Esophagus muscularis mucosa (tissue), 3 donors: ENCODE data around the gene UBL3.

Experiments used
- CTCF ChIP-seq, 3 experiments: fragments of 200-600 bp in 2 of 3; fragments of 450-650 bp in 1 of 3; sonication (generic) in 2 of 3; IDR thresholded peaks; one replicate each; pipeline ENCODE4 v1.5.1; 2017 to 2019; ENCODE audit warnings: antibody characterized with exemption in 3 of 3, mild to moderate bottlenecking in 2 of 3, moderate library complexity in 1 of 3
- POLR2A ChIP-seq: fragments of 450-650 bp; IDR thresholded peaks from one replicate; pipeline ENCODE4 v1.6.1; 2017; ENCODE audit warnings: antibody characterized with exemption, moderate library complexity, mild to moderate bottlenecking, low read depth

DNA sequence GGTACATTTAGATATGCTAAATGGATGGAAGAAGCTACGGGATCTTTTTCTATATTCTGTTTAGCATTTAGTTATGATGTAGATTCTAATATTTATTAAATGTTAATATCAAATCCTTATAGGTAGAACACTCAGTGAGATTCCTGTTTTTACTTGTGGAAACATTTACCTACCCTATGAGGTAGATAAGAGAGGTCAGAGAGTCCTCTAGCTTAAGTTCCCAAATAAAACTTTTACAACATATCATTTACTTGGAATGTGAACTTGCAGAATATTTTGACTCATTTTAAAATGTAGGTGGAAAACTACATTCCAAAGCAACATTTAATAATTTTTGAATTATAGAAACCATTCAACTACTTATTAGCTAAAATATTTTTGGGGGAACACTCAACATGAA, 63.7 kb downstream of the UBL3 start:
- TF ChIP-seq CTCF (IDR thresholded peaks at IDR 0.05), result no peak
- TF ChIP-seq POLR2A, result no peak
